ENCODE results near the gene DOK1.

The DOK1 gene

DNA sequence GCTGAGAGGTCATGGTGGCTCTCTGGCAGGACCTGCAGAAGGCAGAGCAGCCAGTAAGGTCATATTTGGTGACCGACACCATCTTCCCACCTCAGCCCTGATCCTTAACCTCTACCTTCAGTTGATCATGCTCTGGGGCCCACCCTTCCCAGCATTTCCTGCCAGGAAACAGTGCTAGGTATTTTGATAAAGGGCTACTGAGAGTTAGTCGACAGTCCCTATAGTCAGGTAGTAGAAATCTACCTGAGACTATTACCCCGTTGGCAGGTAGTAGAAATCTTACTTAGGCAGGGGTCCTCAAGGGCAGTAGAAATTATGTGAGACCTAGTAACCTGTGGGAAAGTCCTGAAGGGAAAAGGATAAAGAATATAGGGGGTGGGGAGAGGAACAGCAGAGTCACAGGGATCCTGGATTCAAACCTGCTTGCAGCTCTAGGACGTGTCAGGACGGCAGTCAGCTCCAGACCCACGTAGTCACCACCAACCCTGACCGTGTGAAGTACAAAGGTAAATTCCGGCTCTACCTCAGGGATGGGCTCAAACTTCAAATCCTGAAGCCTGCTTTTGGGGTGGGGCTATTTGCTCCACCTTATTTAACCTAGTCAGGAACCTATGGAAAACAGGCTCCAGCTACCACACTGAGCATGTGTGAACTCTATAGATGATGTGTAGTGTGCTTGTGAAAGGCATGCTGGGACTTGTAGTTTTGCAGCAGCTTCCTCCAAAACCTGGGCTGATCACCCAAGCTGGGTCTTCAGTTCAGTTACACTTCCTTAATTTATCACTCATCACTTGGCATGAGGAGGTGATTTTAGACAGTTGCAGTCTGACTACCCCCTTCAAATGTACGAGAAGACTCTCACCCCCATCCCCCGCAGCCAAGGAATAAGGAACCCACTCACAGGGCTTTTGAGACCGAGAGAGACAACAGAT lies 28.5 kb upstream of the DOK1 start, which contains the start of gene DQX1:
Gene DQX1 (minus strand): TSS at position 515 of the 932 bp plus-strand sequence. CDS start 502 bp downstream, at position 13.
- DNase-seq (ENCODE audit: low spot score) (no peak), FAIRE-seq (no peak)

DNA sequence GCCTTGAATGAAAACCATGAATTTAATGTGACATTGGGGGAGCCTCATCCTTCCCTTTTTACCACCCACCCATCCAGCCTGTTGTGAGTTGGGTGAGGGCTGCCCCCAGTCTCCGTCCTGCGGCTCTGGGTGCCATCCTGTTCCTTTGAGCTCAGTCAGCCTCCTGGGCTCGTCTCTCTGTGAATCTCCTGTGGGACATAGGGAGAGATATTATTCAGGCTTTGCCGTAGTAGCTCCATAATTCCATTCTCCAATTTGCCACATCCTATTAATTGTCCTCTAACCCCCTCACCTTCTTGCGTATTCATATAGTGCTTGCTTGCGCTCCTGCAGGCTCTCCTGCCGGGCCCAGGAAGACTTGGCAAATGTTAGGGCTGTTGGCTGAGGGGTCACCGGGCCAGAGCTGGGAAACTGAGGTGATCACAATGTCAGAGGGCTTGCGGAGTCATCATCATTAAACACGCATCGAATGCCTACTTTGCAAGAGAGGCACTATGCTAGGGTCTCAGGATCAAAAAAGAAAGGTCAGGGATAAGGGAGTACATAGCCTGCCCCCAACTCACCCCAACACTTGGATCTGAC lies 27.8 kb upstream of the DOK1 start:
- FAIRE-seq (no peak), DNase-seq (ENCODE audit: low spot score) (no peak)

DNA sequence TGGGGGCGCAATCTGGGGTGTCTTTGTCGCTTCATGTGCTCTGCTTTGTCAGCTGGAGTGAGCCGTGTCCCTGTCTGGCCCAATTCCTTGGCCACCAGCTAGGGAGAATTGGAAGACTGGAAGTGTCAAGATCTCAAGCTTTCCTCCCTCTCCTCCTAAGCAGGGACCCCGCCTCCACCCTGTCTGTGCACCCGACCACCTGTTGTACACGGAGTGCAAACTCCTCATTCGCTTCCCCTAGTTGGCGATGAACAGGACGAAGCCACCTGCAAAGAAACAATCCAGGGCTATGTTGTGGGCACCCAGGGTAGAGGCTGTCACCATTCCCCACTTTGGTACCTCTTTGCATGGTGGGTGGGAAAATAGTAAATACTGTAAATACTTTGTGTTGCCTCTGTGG lies 26.8 kb upstream of the DOK1 start:
- DNase-seq (ENCODE audit: low spot score) (no peak), FAIRE-seq (no peak)

DNA sequence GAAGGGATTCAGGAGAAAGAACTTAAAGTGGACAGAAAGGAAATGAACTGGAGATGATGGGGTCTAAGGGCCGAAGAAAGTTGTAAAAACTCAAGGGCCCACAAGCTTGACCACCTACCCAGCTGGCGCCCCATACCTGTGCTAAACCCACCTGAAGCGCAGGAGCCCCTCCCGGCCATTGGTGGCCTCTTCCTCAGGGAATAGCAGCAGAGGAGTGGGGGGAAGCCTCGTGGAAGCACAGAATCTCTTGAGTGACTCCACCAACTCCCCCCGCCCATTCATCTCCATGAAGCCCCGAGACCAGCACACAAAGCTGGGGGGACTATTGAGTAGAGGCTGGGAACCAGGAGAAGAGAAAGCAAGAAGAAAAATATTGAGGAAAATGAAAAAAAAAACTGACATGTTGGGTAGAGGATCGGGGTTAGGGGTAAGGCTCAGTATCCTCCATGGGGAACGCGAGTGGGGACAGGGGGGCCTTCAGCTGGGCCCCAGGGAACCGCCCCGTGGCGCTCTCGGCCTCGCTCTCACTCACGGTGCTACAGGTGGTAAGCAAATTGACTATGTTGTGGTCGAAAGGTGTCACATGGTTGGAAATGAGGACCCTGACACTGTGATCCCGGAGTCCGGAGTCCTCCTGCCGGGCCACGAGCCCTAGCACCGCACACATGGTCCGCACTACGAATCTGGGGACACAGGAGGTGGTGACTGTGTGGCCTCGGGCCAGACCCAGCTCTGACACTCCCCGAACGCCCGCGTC lies 25.7 kb upstream of the DOK1 start:
- no peak for FAIRE-seq
- peak; percentile 30 for DNase-seq (ENCODE audit: low spot score)

DNA sequence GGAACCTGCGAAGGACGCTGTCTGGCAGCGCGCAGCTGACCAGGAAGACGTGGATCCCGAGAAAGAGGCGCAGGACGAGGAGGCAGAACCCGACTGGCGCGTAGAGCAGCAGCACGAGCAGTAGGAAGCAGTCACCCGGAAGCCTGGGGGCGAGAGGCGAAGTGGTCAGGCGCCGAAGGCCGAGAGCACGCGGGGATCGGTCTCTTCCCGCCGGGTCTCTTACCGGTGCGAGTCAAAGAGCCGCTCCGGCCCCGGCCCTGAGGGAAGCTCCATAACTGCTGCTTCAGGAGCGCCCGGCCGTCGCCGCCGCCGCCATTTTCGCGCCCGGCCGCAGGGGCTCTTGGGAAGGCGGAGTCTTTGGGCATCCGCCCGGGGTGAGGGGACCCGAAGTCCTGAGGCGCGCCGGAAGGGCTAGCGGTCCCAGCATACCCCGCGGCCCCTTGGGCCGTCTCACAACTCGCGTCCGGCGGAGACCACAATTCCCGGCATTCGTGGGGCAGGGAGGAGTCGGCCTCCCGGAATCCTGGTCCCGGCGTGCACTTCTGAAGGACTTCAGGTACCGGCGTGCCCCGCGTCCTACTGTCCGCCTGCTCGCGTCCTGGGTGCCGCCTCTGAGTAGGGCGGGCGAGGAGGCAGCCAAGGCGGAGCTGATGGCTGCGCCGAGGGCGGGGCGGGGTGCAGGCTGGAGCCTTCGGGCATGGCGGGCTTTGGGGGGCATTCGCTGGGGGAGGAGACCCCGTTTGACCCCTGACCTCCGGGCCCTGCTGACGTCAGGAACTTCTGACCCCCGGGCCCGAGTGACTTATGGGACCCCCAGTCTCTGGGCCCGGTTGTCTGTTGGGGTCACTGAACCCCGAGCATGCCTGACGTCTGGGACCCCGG lies 24.9 kb upstream of the DOK1 start, which contains the start of the genes AUP1 and HTRA2:
Gene AUP1 (minus strand): TSS at position 350 of the 882 bp plus-strand sequence. CDS start 77 bp downstream, at position 273.
Gene HTRA2 (plus strand): TSS at position 577 of the 882 bp plus-strand sequence. CDS start 74 bp downstream, at position 651.
- DNase-seq (ENCODE audit: low spot score) (peak; percentile 100), FAIRE-seq (peak; percentile 35)

DNA sequence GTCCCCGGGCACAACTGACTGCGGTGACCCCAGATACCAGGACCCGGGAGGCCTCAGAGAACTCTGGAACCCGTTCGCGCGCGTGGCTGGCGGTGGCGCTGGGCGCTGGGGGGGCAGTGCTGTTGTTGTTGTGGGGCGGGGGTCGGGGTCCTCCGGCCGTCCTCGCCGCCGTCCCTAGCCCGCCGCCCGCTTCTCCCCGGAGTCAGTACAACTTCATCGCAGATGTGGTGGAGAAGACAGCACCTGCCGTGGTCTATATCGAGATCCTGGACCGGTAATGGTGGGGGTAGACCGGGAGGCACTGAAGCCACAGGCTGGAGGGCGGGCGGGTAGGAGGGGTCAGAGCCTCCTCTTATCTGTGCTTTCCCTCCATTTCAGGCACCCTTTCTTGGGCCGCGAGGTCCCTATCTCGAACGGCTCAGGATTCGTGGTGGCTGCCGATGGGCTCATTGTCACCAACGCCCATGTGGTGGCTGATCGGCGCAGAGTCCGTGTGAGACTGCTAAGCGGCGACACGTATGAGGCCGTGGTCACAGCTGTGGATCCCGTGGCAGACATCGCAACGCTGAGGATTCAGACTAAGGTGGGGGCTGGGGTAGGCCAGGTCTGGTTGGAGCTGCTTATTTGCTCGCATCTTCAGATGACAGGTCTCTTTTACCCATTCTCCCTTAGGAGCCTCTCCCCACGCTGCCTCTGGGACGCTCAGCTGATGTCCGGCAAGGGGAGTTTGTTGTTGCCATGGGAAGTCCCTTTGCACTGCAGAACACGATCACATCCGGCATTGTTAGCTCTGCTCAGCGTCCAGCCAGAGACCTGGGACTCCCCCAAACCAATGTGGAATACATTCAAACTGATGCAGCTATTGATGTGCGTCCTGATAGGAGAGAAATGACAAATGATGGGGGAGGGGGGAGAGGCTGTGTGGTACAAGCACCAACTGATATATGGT lies 24.0 kb upstream of the DOK1 start:
- DNase-seq (ENCODE audit: low spot score) (peak; percentile 59), FAIRE-seq (no peak)

DNA sequence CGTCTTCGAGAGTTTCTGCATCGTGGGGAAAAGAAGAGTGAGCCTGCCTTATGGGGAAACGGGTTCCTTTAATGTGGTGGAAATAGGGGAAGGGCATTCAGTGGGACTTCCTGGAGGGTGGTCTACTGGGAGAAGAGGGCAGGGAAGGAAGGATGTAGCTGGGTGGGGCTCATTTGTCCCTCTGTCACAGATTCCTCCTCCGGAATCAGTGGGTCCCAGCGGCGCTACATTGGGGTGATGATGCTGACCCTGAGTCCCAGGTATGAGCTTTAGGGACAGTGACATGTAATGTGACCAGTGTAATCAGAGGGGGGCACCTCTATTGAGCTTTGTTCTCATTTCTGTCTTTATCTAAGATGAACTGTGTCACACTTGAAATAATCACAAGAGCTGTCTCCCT lies 22.9 kb upstream of the DOK1 start:
- DNase-seq (ENCODE audit: low spot score) (no peak), FAIRE-seq (no peak)

DNA sequence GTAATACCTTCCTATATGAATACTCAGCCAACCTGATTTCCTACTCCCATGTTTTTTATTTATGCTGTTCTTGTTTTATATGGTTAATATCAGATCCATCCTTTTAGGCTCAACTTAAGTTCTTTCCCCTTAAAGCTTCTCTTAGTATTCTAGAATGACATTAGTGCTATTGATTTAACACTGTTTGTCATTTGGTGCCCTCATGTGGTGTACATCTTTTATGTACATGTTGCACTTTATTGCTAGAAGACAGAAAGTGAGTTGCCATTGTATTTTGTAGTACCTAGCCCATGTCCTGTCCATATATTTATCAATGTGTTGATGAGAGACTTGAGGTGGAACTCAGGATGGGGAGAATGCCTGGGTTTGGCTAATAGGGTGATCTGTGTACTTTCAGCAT lies 22.3 kb upstream of the DOK1 start:
- FAIRE-seq (no peak), DNase-seq (ENCODE audit: low spot score) (no peak)

DNA sequence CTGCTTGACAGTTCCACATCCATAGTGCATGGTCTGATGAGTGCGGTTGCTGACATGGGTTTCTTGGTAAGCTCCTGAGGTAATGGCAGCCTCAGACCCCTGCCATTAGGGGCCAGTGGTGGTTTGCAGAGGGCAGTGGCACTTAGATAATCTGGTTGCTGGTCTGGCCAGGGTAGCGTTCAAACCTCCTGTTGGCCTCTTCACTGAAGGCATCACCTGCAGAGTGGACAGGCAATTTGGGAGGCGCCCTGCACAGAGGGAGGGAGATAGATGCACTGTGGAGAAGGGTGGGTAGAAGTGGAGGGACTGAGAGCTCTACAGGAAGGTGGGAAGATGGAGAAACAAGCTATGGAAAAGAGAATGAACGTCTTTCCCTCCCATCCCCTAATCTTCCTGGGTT lies 21.1 kb upstream of the DOK1 start:
- DNase-seq (ENCODE audit: low spot score), result no peak
- no peak for FAIRE-seq

DNA sequence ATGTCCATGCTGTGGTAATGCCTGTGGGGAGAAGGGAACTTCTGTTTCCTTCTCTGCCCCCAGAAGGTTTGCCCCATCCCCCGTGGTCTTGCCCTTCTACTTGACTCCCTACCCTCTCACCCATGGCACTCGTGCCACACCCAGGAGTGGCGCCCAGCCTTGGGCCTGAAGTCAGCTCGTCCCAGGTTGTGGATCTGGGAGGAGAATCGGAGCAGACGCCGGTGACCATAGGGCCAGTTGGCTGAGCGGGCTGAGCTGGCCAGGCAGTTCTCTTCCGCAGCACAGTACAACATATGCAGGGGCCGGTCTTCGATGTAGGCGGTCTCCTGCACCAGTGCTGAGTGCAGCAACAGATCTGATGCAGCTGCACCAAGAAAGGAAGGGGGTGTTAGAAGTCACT lies 20.1 kb upstream of the DOK1 start:
- DNase-seq (ENCODE audit: low spot score) (no peak), FAIRE-seq (no peak)

DNA sequence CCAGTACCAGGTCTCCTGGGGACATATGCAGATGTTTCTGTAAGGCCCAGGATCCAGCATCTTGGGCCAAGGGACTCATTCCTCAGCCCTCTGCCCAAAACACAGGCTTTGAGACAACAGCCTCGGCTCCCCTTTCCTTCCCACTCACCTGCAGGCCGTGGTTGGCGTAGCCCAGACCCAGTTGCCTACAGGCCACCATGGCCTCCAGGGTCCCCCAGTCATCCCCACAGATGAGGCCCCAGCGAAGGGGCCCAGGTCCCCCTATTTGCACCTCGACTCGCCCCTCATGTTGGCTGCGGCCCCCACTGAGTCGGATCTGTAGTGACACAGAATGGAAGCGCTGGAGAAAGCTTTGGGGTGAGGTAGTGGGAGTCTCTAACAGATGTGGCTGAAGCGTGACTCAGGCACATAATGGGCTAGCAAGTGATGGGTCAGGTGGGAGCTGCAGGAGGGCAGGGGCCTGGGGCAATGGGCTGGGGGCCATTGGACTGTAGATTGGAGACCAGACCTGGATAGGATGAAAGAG lies 19.0 kb upstream of the DOK1 start:
- no peak for DNase-seq (ENCODE audit: low spot score)
- no peak for FAIRE-seq

DNA sequence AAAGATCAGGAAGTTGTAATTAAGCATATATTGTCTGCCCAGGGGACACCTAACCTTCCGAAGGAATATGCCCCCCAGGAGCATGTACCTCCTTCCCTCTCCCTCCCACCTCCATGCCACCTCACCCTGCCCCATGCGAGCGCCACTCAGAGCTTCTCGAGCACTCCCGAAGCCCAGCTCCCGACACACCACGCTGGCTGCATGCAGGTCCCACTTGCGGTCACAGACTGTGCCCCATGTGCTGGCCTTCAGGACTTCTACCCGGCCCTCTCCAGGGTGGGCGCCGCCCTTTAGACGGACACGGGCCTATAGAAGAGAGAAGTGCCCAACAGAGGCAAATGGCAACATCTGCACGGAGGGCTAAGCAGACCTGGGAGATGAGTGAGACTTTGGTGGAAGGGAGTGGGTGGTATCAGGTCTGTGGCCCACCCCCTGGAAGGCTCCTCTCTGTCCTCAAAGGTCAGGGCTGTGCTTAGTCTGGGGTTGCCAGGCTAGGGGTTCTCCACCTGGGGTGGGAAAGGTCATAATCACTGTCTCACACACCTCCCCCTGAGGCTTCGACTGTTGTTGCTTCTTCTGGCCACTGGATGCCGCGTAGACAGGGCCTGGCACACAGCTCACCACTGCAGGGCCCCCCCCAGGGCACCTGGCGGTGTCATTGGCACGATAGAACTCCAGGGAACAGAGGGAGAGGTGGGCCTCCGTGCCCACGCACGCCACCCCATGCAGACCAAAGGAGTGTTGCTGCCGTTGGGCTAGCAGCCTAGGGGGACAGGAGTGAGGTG lies 18.2 kb upstream of the DOK1 start:
- DNase-seq (ENCODE audit: low spot score) (no peak), FAIRE-seq (no peak)

DNA sequence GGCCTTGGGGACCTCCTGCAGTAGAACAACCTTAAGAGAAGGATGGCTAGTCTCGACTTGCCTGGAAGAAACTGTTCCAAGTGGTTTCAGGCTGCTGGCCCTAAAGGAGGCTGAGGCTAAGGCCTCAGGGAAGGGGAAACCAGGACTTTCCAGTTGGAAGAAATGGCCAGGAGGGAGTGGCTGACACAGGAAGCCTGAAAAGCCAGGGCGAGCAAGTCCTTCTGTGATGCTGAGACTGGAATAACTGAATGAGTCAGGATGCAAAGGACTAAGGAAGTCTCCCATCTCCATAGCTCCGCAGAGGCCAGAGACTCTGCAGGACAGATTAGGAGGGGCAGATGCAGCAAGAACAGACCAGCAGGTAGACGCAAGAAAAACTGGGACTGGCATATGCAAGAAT lies 17.4 kb upstream of the DOK1 start:
- DNase-seq (ENCODE audit: low spot score) (no peak), FAIRE-seq (no peak)

DNA sequence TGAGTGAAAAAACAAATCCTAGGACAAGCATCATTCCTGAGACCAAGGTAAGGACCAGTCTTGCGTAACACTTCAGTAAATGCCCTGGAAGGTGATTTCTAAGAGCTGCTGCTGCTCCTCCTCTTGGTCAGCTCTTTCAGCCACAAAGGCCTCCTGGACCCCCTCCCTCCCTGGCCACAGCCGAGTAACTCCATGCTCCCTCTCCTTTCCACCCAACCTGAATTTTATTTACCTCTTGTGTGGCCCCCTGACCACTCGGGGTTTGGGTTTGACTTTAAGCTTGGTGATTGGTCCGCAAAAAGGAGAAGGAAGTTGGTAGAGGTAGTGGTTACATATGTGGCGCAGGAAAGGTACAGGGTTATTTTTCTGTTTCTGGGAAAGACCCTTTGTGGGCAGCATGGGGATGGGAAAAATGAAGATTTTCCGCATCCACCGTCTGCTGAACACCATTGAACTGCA lies 15.6 kb upstream of the DOK1 start:
- FAIRE-seq (no peak), DNase-seq (ENCODE audit: low spot score) (no peak)

DNA sequence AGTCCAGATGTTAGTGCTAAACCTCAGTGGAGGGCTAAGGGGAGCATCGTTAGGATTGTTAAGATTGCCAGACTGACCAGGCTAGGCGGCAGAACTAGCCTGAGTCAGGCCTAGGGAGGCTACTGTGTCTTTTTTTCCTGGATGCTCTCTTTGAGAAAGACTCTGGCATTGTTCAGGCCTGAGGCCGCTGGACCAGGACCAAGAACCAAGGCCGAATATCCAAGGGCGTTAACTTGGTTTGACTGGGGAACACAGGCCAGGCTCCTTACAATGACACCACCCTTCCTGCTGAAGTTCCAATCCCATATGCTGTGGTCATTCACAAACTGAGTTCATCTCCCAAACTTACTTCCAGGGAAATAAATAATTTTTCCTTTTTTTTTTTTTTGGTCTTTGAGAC lies 14.2 kb upstream of the DOK1 start:
- no peak for FAIRE-seq
- no peak for DNase-seq (ENCODE audit: low spot score)

DNA sequence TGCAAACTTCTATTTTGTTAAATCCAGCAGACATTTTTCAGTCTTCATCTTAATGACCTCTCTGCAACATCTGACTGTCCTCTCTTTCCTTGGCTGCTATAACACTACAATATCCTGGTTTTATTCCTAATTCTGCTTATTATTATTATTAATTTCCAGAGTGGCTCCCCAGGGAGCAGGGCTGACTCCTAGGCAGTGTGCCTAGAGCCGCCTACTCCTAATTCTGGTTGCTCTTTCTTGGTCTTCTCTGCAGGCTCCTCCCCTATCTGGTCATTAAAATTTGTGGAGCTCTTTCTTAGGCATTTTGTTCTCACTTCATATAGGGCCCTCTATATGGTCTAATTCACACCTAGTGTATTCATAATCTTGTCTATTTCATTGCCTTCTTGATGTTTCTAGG lies 11.5 kb upstream of the DOK1 start:
- DNase-seq (ENCODE audit: low spot score), result no peak
- FAIRE-seq, result no peak

DNA sequence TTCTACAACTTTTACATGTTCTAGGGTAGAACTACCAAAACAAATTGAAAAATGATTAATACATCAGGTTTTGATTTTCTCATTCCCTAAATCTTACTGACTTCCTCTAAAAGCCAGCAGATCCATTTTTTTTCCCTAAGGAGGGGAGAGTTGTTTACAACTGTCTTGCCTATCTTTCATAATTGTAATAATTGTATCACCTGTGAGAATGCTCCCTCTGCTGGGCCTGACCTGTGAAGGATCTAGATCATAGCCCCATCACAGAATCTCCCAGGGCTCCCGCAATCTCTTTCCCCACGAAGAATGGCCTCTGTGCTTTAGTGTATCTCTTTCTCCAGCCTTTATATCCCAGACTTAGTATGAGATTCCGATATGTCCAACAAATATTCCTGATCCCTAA lies 9.9 kb upstream of the DOK1 start:
- FAIRE-seq (no peak), DNase-seq (ENCODE audit: low spot score) (no peak)

DNA sequence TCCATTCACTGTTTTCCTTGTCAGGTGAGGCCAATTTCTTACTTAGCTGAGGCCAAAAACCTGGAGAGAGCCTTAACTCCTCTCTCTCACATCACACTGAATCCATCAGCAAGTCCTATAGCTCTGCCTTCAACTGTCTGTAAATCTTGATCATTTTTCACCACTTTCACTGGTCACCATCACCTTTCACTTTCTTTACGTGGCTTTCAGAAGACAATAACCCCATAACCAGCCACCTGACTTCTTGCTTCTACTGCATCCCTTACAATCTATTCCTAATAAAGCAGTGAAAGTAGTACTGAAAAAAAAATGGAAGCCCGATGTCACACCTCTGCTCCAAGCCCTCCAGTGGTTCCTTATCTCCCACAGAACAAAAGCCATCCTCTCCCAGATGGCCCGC lies 8.5 kb upstream of the DOK1 start:
- DNase-seq (ENCODE audit: low spot score) (no peak), FAIRE-seq (no peak)
